OCI-LY3 (cell line): ENCODE results near the gene CSRP1.

Experiments used
- H2AFZ ChIP-seq: fragments of 200-600, 300-600 bp; shearing (Covaris generic); 2 replicates; pipeline ENCODE4 v1.6.0; 2014; ENCODE audit warnings: antibody characterized with exemption, low read depth, low read length
- H3K27ac ChIP-seq: fragments of 200-600, 300-600 bp; sonication (generic); 2 replicates; pipeline ENCODE4 v1.5.1; 2014; ENCODE audit warnings: mild to moderate bottlenecking, low read length, moderate library complexity, mixed read lengths
- H3K27me3 ChIP-seq: fragments of 200-600, 300-600 bp; sonication (generic); 2 replicates; pipeline ENCODE4 v1.6.1; 2014; ENCODE audit warnings: low read depth, low read length, mixed read lengths
- H3K36me3 ChIP-seq: fragments of 200-600, 300-600 bp; sonication (generic); replicated peaks from 2 replicates; pipeline ENCODE3; 2014; ENCODE audit warnings: low read depth, low read length, mixed read lengths
- H3K4me1 ChIP-seq: fragments of 300-600, 200-600 bp; sonication (generic); 2 replicates; pipeline ENCODE4 v1.6.1; 2014; ENCODE audit warnings: low read length, mixed read lengths
- H3K4me2 ChIP-seq: fragments of 200-600, 300-600 bp; sonication (generic); 2 replicates; pipeline ENCODE4 v1.6.1; 2014; ENCODE audit warnings: low read length, mixed read lengths
- H3K4me3 ChIP-seq: fragments of 300-600, 200-600 bp; sonication (generic); 2 replicates; pipeline ENCODE4 v1.5.1; 2014; ENCODE audit warnings: antibody characterized with exemption, mild to moderate bottlenecking, low read length, moderate library complexity
- H3K79me2 ChIP-seq: fragments of 300-600, 200-600 bp; shearing (Covaris generic); 2 replicates; pipeline ENCODE4 v1.6.1; 2014; ENCODE audit warnings: mild to moderate bottlenecking, low read length, mixed read lengths
- H3K9ac ChIP-seq: fragments of 300-600, 200-600 bp; shearing (Covaris generic); 2 replicates; pipeline ENCODE4 v1.6.0; 2014; ENCODE audit warnings: mild to moderate bottlenecking, low read length, moderate library complexity
- H3K9me3 ChIP-seq: fragments of 200-600, 300-600 bp; shearing (Covaris generic); 2 replicates; pipeline ENCODE4 v1.6.1; 2014; ENCODE audit warnings: low read length, mixed read lengths; ENCODE audit not compliant: insufficient read depth
- H4K20me1 ChIP-seq: fragments of 200-600, 300-600 bp; sonication (generic); 2 replicates; pipeline ENCODE4 v1.6.1; 2016; ENCODE audit warnings: low read length, mixed read lengths; ENCODE audit not compliant: insufficient read depth
- CTCF ChIP-seq: fragments of 200-600, 300-600 bp; sonication (generic); IDR thresholded peaks from 2 replicates; pipeline ENCODE4 v1.5.1; 2014; ENCODE audit warnings: antibody characterized with exemption, low read length, low read depth
- EZH2phosphoT487 ChIP-seq: fragments of 200-600 bp; shearing (Covaris generic); IDR thresholded peaks from 2 replicates; pipeline ENCODE4 v1.6.1; 2018; ENCODE audit warnings: antibody characterized with exemption, mixed run types, low read depth

The CSRP1 gene

GRCh38 chr1:201506557-201507359 is at the start of gene CSRP1:
Gene CSRP1 (minus strand): TSS chr1:201507123. CDS start chr1:201496303, 10,820 bp downstream.
- peaks cover 16% of the 10 kb centered on the region for H3K36me3 ChIP-seq
- H3K4me2 ChIP-seq, result peak within 1 kb of the TSS; percentile 97
- TF ChIP-seq EZH2phosphoT487, result no peak
- peak; percentile 31 for TF ChIP-seq CTCF
- H3K79me2 ChIP-seq, result peaks cover 55% of the 10 kb centered on the region
- no peaks in the 10 kb centered on the region for H3K9me3 ChIP-seq
- H3K9ac ChIP-seq, result peak within 1 kb of the TSS; percentile 92
- peaks cover 7% of the 10 kb centered on the region; the same call in 1 of the 2 replicates for H4K20me1 ChIP-seq
- peak within 1 kb of the TSS; percentile 49 for H3K27ac ChIP-seq
- H2AFZ ChIP-seq, result peak within 1 kb of the TSS; percentile 30; the same call in 1 of the 2 replicates
- H3K4me1 ChIP-seq, result peaks cover 56% of the 10 kb centered on the region
- H3K27me3 ChIP-seq, result no peaks in the 10 kb centered on the region
- H3K4me3 ChIP-seq, result peak within 1 kb of the TSS; percentile 93

DNA sequence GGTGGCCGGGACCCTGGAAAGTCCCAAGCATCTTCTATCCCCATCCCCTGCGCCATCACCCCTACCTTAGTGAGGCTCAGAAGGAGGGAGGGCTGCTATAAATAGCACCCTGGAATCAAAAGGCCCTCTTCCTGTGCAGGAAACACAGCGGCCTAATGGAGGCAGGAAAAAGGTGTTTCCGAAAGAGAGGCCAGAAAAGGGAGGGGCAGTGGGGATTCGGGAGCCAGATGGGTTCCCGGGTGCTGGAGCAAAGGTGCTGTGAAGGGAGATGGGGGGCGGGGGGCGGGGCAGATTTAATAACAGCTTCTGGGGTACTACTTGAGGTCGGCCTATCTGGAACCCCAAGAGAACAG is 48.6 kb upstream of the CSRP1 start:
- no peak overlapping the region for H3K4me2 ChIP-seq
- no peaks in the 10 kb centered on the region for H3K36me3 ChIP-seq
- no peaks in the 10 kb centered on the region for H3K9me3 ChIP-seq
- H2AFZ ChIP-seq, result no peak overlapping the region
- peaks cover 3% of the 10 kb centered on the region; the same call in 1 of the 2 replicates for H3K27me3 ChIP-seq
- peaks cover 8% of the 10 kb centered on the region for H3K4me1 ChIP-seq
- H3K9ac ChIP-seq, result no peak overlapping the region
- no peaks in the 10 kb centered on the region for H3K79me2 ChIP-seq
- H4K20me1 ChIP-seq, result no peaks in the 10 kb centered on the region
- TF ChIP-seq CTCF (no peak), EZH2phosphoT487 (no peak)
- H3K27ac ChIP-seq, result no peak overlapping the region
- no peak overlapping the region for H3K4me3 ChIP-seq

DNA sequence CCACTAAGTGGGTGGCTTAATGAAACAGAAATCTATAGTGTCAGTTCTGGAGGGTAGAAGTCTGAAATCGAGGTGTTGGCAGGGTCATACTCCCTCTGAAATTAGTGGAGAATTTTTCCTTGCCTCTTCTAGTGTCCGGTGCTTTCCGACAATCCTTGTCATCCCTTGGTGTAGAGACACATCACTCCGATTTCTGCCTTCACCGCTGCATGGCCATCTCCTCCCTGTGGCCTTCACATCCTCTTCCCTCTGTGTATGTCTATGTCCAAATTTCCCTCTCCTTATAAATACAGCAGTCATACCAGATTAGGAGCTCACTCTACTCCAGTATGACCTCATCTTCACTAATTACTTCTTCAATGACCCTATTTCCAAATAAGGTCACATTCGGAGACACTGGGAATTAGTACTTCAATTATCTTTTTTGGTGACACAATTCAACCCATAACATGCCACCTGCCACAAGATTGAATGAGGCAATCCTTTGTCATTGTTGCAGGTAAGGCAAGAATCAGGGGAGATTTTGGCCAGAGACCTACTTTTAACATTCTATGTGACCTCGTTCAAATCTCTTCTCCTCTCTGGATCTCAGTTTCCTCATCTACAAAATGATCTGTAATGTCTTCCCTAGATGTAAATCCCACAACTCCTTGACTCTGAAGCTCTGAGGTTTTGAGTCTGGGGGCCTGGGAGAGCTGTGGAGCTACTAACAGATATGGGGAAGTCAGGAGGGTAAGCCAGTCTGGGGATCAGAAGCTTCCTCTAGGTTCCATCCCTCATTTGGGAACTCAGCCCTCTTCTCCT is 48.1 kb upstream of the CSRP1 start:
- Histone ChIP-seq H3K9me3 (no peaks in the 10 kb centered on the region), H3K4me3 (no peak overlapping the region), H3K4me2 (no peak overlapping the region), H3K9ac (no peak overlapping the region), H3K4me1 (peaks cover 7% of the 10 kb centered on the region), H3K27me3 (peaks cover 3% of the 10 kb centered on the region; the same call in 1 of the 2 replicates), H3K36me3 (no peaks in the 10 kb centered on the region), H4K20me1 (no peaks in the 10 kb centered on the region), H2AFZ (no peak overlapping the region), H3K27ac (no peak overlapping the region), H3K79me2 (no peaks in the 10 kb centered on the region)
- no peak for TF ChIP-seq EZH2phosphoT487

- no peak overlapping the region for H2AFZ ChIP-seq
- H3K36me3 ChIP-seq, result no peaks in the 10 kb centered on the region
- no peaks in the 10 kb centered on the region for H3K9me3 ChIP-seq
- no peak overlapping the region for H3K27ac ChIP-seq
- H3K27me3 ChIP-seq, result peaks cover 3% of the 10 kb centered on the region; the same call in 1 of the 2 replicates
- H3K4me2 ChIP-seq, result no peak overlapping the region
- TF ChIP-seq CTCF (no peak), EZH2phosphoT487 (no peak)
- no peaks in the 10 kb centered on the region for H3K4me1 ChIP-seq
- H3K79me2 ChIP-seq, result no peaks in the 10 kb centered on the region
- no peaks in the 10 kb centered on the region for H4K20me1 ChIP-seq
- H3K9ac ChIP-seq, result no peak overlapping the region
- no peak overlapping the region for H3K4me3 ChIP-seq
Observed at GRCh38 chr1:201554190-201554600, 47.3 kb upstream of the CSRP1 start.
